Activated T-helper 17 cell treated with anti-CD3 and anti-CD28 coated beads, Interleukin-2, amount 50 U/mL, for 72 hours (primary cell): ENCODE results near the gene RNF4. TPM values are rescaled to one million over a fixed set of nuclear protein-coding genes. Genes with fewer than 3 reads are reported as not detected.
"Not testable (repeated sequence)": the region's sequence is repeated elsewhere in the genome, so short reads cannot be mapped to it uniquely, and the experiment has no call there.

Experiments used
- ATAC-seq: fragments of 150-1000 bp; cut with Tn5 transposase; replicated peaks from 2 replicates; pipeline ENCODE4 v1.10.0; 2021; ENCODE audit warnings: mild to moderate bottlenecking, moderate library complexity
- H3K27ac Mint-ChIP-seq: one replicate; pipeline ENCODE4 v1.8.0; 2022; ENCODE audit warnings: mixed read lengths
- H3K27me3 Mint-ChIP-seq: one replicate; pipeline ENCODE4 v1.8.0; 2022; ENCODE audit warnings: mixed read lengths
- H3K36me3 Mint-ChIP-seq: one replicate; pipeline ENCODE4 v1.8.0; 2022; ENCODE audit warnings: low read depth, mild to moderate bottlenecking, mixed read lengths
- H3K4me1 Mint-ChIP-seq: one replicate; pipeline ENCODE4 v1.8.0; 2022; ENCODE audit warnings: mixed read lengths
- H3K4me3 Mint-ChIP-seq: one replicate; pipeline ENCODE4 v1.8.0; 2022; ENCODE audit warnings: mild to moderate bottlenecking, mixed read lengths
- H3K9me3 Mint-ChIP-seq: one replicate; pipeline ENCODE4 v1.8.0; 2022; ENCODE audit warnings: mixed read lengths
- total RNA-seq, 2 donors: library from RNA; stranded (reverse); gene quantifications; one replicate each; pipeline ENCODE4 v1.2.3, GENCODE V29; 2022

Gene RNF4
- total RNA-seq, 2 donors from 2014 or later: 90.8 to 97.1 TPM

- H3K4me1 Mint-ChIP-seq, H3K4me3 Mint-ChIP-seq, ATAC-seq, H3K27ac Mint-ChIP-seq, H3K9me3 Mint-ChIP-seq, H3K27me3 Mint-ChIP-seq, H3K36me3 Mint-ChIP-seq: not testable (repeated sequence)
Observed at GRCh38 chr4:2543580-2544191, 74.8 kb downstream of the RNF4 start.

- no peaks in the 10 kb centered on the region for H3K27me3 Mint-ChIP-seq
- H3K4me1 Mint-ChIP-seq: peaks cover 8% of the 10 kb centered on the region
- no peaks in the 10 kb centered on the region for H3K9me3 Mint-ChIP-seq
- H3K27ac Mint-ChIP-seq: no peak overlapping the region
- no peak overlapping the region for H3K4me3 Mint-ChIP-seq
- no peak for ATAC-seq
- no peaks in the 10 kb centered on the region for H3K36me3 Mint-ChIP-seq
Observed at GRCh38 chr4:2545321-2546013, 76.6 kb downstream of the RNF4 start.

GRCh38 chr4:2546286-2546823, 77.4 kb downstream of the RNF4 start:
- peak; percentile 78 for ATAC-seq
- Mint-ChIP-seq H3K9me3 (no peaks in the 10 kb centered on the region), H3K27me3 (no peaks in the 10 kb centered on the region), H3K36me3 (no peaks in the 10 kb centered on the region), H3K27ac (peak overlapping the region; percentile 71), H3K4me1 (peaks cover 12% of the 10 kb centered on the region), H3K4me3 (no peak overlapping the region)

- H3K36me3 Mint-ChIP-seq, H3K9me3 Mint-ChIP-seq, ATAC-seq, H3K27ac Mint-ChIP-seq, H3K4me3 Mint-ChIP-seq, H3K27me3 Mint-ChIP-seq: not testable (repeated sequence)
- peaks cover 15% of the 10 kb centered on the region for H3K4me1 Mint-ChIP-seq
Observed at GRCh38 chr4:2546961-2547691, 78.2 kb downstream of the RNF4 start.

- no peaks in the 10 kb centered on the region for H3K36me3 Mint-ChIP-seq
- peaks cover 19% of the 10 kb centered on the region for H3K4me1 Mint-ChIP-seq
- no peak for ATAC-seq
- no peak overlapping the region for H3K4me3 Mint-ChIP-seq
- no peaks in the 10 kb centered on the region for H3K9me3 Mint-ChIP-seq
- no peak overlapping the region for H3K27ac Mint-ChIP-seq
- H3K27me3 Mint-ChIP-seq: no peaks in the 10 kb centered on the region
Observed at GRCh38 chr4:2551118-2551517, 82.2 kb downstream of the RNF4 start.

GRCh38 chr4:2552806-2553205, 83.9 kb downstream of the RNF4 start:
- no peak for ATAC-seq
- Mint-ChIP-seq H3K9me3 (no peaks in the 10 kb centered on the region), H3K36me3 (no peaks in the 10 kb centered on the region), H3K4me1 (peaks cover 21% of the 10 kb centered on the region), H3K27me3 (no peaks in the 10 kb centered on the region), H3K4me3 (no peak overlapping the region), H3K27ac (no peak overlapping the region)

GRCh38 chr4:2558301-2558700, 89.4 kb downstream of the RNF4 start:
- Mint-ChIP-seq H3K36me3 (peaks cover 36% of the 10 kb centered on the region), H3K4me3 (no peak overlapping the region), H3K9me3 (no peaks in the 10 kb centered on the region), H3K4me1 (peaks cover 24% of the 10 kb centered on the region), H3K27ac (no peak overlapping the region), H3K27me3 (no peaks in the 10 kb centered on the region)
- ATAC-seq: no peak

- no peaks in the 10 kb centered on the region for H3K9me3 Mint-ChIP-seq
- H3K36me3 Mint-ChIP-seq: peaks cover 53% of the 10 kb centered on the region
Observed at GRCh38 chr4:2560167-2560566, 91.3 kb downstream of the RNF4 start.

More at GRCh38 chr4:2560167-2560566, 91.3 kb downstream of the RNF4 start:
- no peak for ATAC-seq
- Mint-ChIP-seq H3K27me3 (no peaks in the 10 kb centered on the region), H3K4me1 (peaks cover 15% of the 10 kb centered on the region), H3K4me3 (no peak overlapping the region), H3K27ac (no peak overlapping the region)

Other genes starting within 250 kb of the RNF4 start
- gene HAUS3, start 227.0 kb upstream of the RNF4 start, total RNA-seq: 10 to 100 TPM; 27.1 to 28.0 TPM
- 1 to 10 TPM; 7.8 to 8.0 TPM for gene POLN, start 227.0 kb upstream of the RNF4 start, total RNA-seq
- 1 to 10 TPM; 6.1 to 7.7 TPM for gene MXD4, start 207.0 kb upstream of the RNF4 start, total RNA-seq
- 10 to 100 TPM; 36.3 to 42.7 TPM for gene ZFYVE28, start 50.5 kb upstream of the RNF4 start, total RNA-seq
- under 1 TPM; 0.11 to 0.26 TPM for gene CFAP99, start 50.2 kb upstream of the RNF4 start, total RNA-seq
- 10 to 100 TPM; 28.9 to 35.3 TPM for gene FAM193A, start 67.5 kb downstream of the RNF4 start, total RNA-seq